Stimulated activated effector memory CD8-positive, alpha-beta T cell treated with anti-CD3 and anti-CD28 coated beads, Interleukin-12 subunit alpha, Interleukin-12 subunit beta, amount 100 ng/mL, for 72 hours (primary cell): ENCODE results near the gene SEC16A.

ENCODE experiments used
- ATAC-seq: fragments of 150-1000 bp; cut with Tn5 transposase; 2 replicates; pipeline ENCODE4 v1.10.0; 2021
- DNase-seq, 2 donors: peaks; one replicate each; pipeline ENCODE4 v3.0.0; 2021 to 2022; ENCODE audit warnings: low spot score in 2 of 2
- H3K27ac Mint-ChIP-seq: one replicate; pipeline ENCODE4 v1.8.0; 2022; ENCODE audit warnings: mild to moderate bottlenecking, mixed read lengths
- H3K36me3 Mint-ChIP-seq: one replicate; pipeline ENCODE4 v1.8.0; 2022; ENCODE audit warnings: mild to moderate bottlenecking, mixed read lengths
- H3K4me1 Mint-ChIP-seq: one replicate; pipeline ENCODE4 v1.8.0; 2022; ENCODE audit warnings: mixed read lengths
- H3K4me3 Mint-ChIP-seq: one replicate; pipeline ENCODE4 v1.8.0; 2022; ENCODE audit warnings: mild to moderate bottlenecking, mixed read lengths
- H3K9me3 Mint-ChIP-seq: one replicate; pipeline ENCODE4 v1.8.0; 2022; ENCODE audit warnings: mixed read lengths

Gene SEC16A

GRCh38 chr9:136394312-136395019, 88.4 kb downstream of the SEC16A start:
- Mint-ChIP-seq H3K27ac (no peak overlapping the region), H3K4me3 (no peak overlapping the region), H3K9me3 (no peaks in the 10 kb centered on the region), H3K4me1 (peaks cover 22% of the 10 kb centered on the region), H3K36me3 (peaks cover 93% of the 10 kb centered on the region)
- DNase-seq (no peak), ATAC-seq (no peak)

GRCh38 chr9:136393531-136393930, 89.3 kb downstream of the SEC16A start:
- no peak for DNase-seq
- ATAC-seq = no peak
- no peak overlapping the region for H3K27ac Mint-ChIP-seq
- no peak overlapping the region for H3K4me3 Mint-ChIP-seq
- H3K4me1 Mint-ChIP-seq = peaks cover 13% of the 10 kb centered on the region
- peaks cover 93% of the 10 kb centered on the region for H3K36me3 Mint-ChIP-seq
- H3K9me3 Mint-ChIP-seq = no peaks in the 10 kb centered on the region

GRCh38 chr9:136392538-136393449, 90.0 kb downstream of the SEC16A start:
- peaks cover 93% of the 10 kb centered on the region for H3K36me3 Mint-ChIP-seq
- peak; percentile 11 for ATAC-seq

GRCh38 chr9:136391737-136392537, 90.9 kb downstream of the SEC16A start:
- Mint-ChIP-seq H3K4me3 (no peak overlapping the region), H3K36me3 (peaks cover 93% of the 10 kb centered on the region), H3K4me1 (peaks cover 3% of the 10 kb centered on the region)

More at GRCh38 chr9:136392538-136393449, 90.0 kb downstream of the SEC16A start:
- Mint-ChIP-seq H3K27ac (no peak overlapping the region), H3K4me1 (peaks cover 8% of the 10 kb centered on the region), H3K4me3 (no peak overlapping the region), H3K9me3 (no peaks in the 10 kb centered on the region)
- no peak for DNase-seq

More at GRCh38 chr9:136391737-136392537, 90.9 kb downstream of the SEC16A start:
- no peaks in the 10 kb centered on the region for H3K9me3 Mint-ChIP-seq
- ATAC-seq (peak; percentile 6), DNase-seq (no peak)
- no peak overlapping the region for H3K27ac Mint-ChIP-seq
